B cell (primary cell): ENCODE results near the gene JMJD1C. TPM values are rescaled to one million over a fixed set of nuclear protein-coding genes. Genes with fewer than 3 reads are reported as not detected.
A peak's percentile ranks its signal among the peaks of the same experiment; 100 is the strongest.

Experiments used
- ATAC-seq: fragments of 200-7000 bp; cut with Tn5 transposase; one replicate; pipeline ENCODE4 v1.10.0; 2021; ENCODE audit warnings: low read depth, mild to moderate bottlenecking, moderate number of reproducible peaks, moderate library complexity
- CTCF ChIA-PET: fragments of 350-600 bp; sonication (Branson Sonifier 250); formaldehyde crosslinking; loops from one replicate; lab custom pipeline; 2021; ENCODE audit warnings: antibody characterized with exemption, inconsistent platforms; lab: Charles Lee
- POLR2A ChIA-PET: fragments of 350-600 bp; sonication (Branson Sonifier 250); formaldehyde crosslinking; loops from one replicate; lab custom pipeline; 2021; ENCODE audit warnings: antibody characterized with exemption; lab: Charles Lee
- DNase-seq: peaks from one replicate; pipeline ENCODE4 v3.0.0; 2013
- H2AFZ ChIP-seq: 2 replicates; pipeline ENCODE4 v1.6.1; 2012; ENCODE audit warnings: mild to moderate bottlenecking, low read depth, low read length; ENCODE audit not compliant: insufficient read depth, poor library complexity, severe bottlenecking
- H3K27ac ChIP-seq, 2 donors: 1 replicate in 1 of 2; 2 replicates in 1 of 2; pipeline ENCODE4 v1.5.1; 2012 to 2013; ENCODE audit warnings: low read length in 2 of 2, mild to moderate bottlenecking in 2 of 2, moderate library complexity in 1 of 2
- H3K27me3 ChIP-seq, 4 experiments: fragments of 200-600 bp in 1 of 4; sonication (generic) in 1 of 4; replicated peaks in 1 of 4; 1 replicate in 2 of 4; 2 replicates in 2 of 4; pipeline versions ENCODE4 v1.6.1 to v1.7.0; 2013 to 2016; ENCODE audit warnings: low read length in 3 of 4, mild to moderate bottlenecking in 2 of 4, mixed read lengths in 1 of 4, moderate library complexity in 1 of 4; ENCODE audit not compliant: insufficient read depth in 4 of 4, control insufficient read depth in 3 of 4; ENCODE audit errors: control extremely low read depth in 1 of 4
- H3K36me3 ChIP-seq, 2 experiments: replicated peaks in 1 of 2; 1 replicate in 1 of 2; 2 replicates in 1 of 2; pipeline versions ENCODE4 v1.6.1 to v1.7.1; 2013; ENCODE audit warnings: low read length in 1 of 2; ENCODE audit not compliant: insufficient read depth in 2 of 2, control insufficient read depth in 1 of 2; ENCODE audit errors: control extremely low read depth in 1 of 2, extremely low read depth in 1 of 2
- H3K4me1 ChIP-seq, 2 donors: fragments of 200-600 bp in 1 of 2; sonication (generic) in 1 of 2; 1 replicate in 1 of 2; 2 replicates in 1 of 2; pipeline versions ENCODE4 v1.5.1 to v1.6.1; 2013 to 2017; ENCODE audit warnings: low read length in 2 of 2; ENCODE audit not compliant: control insufficient read depth in 2 of 2, insufficient read depth in 2 of 2
- H3K4me2 ChIP-seq: replicated peaks from 2 replicates; pipeline ENCODE3; 2012; ENCODE audit warnings: mild to moderate bottlenecking, low read depth, low read length; ENCODE audit not compliant: poor library complexity, severe bottlenecking
- H3K4me3 ChIP-seq, 5 experiments: fragments of 200-600 bp in 1 of 5; sonication (generic) in 1 of 5; 1 replicate in 3 of 5; 2 replicates in 2 of 5; pipeline versions ENCODE4 v1.5.1 to v1.7.0; 2011 to 2016; ENCODE audit warnings: low read length in 4 of 5, mild to moderate bottlenecking in 4 of 5, low read depth in 2 of 5, control low read depth in 1 of 5, moderate library complexity in 1 of 5; ENCODE audit not compliant: insufficient read depth in 1 of 5; ENCODE audit errors: control extremely low read depth in 1 of 5, extremely low read depth in 1 of 5
- H3K79me2 ChIP-seq: fragments of 200-600 bp; sonication (generic); one replicate; pipeline ENCODE4 v1.6.0; 2016; ENCODE audit warnings: low read length; ENCODE audit not compliant: control insufficient read depth, insufficient read depth
- H3K9ac ChIP-seq: fragments of 200-600 bp; sonication (generic); 2 replicates; pipeline ENCODE4 v1.6.1; 2017; ENCODE audit warnings: mild to moderate bottlenecking, low read length, moderate library complexity
- H3K9me3 ChIP-seq, 3 donors: one replicate each; pipeline versions ENCODE4 v1.6.1 to v1.7.1; 2013; ENCODE audit warnings: low read length in 2 of 3; ENCODE audit not compliant: control insufficient read depth in 2 of 3, insufficient read depth in 1 of 3; ENCODE audit errors: control extremely low read depth in 1 of 3
- H4K20me1 ChIP-seq: 2 replicates; pipeline ENCODE4 v1.6.0; 2012; ENCODE audit warnings: mild to moderate bottlenecking, low read length; ENCODE audit not compliant: insufficient read depth, control insufficient read depth, poor library complexity, severe bottlenecking
- H3K27ac Mint-ChIP-seq: one replicate; pipeline ENCODE4 v1.8.0; 2021; ENCODE audit warnings: mixed read lengths
- H3K27me3 Mint-ChIP-seq: one replicate; pipeline ENCODE4 v1.8.0; 2021; ENCODE audit warnings: mixed read lengths
- H3K4me1 Mint-ChIP-seq: one replicate; pipeline ENCODE4 v1.8.0; 2021; ENCODE audit warnings: mixed read lengths
- H3K4me3 Mint-ChIP-seq: one replicate; pipeline ENCODE4 v1.8.0; 2021; ENCODE audit warnings: mixed read lengths
- H3K9me3 Mint-ChIP-seq: one replicate; pipeline ENCODE4 v1.8.0; 2022; ENCODE audit warnings: mixed read lengths; ENCODE audit not compliant: insufficient read depth
- EZH2 ChIP-seq: IDR thresholded peaks from 2 replicates; pipeline ENCODE4 v1.6.1; 2012; ENCODE audit warnings: borderline replicate concordance, low read depth, mild to moderate bottlenecking, moderate library complexity, low read length; ENCODE audit not compliant: insufficient read depth, poor library complexity, severe bottlenecking
- WGBS: methylation state at CpG from one replicate; pipeline ENCODE4 v1.1.5; 2013; ENCODE audit warnings: missing lambda C conversion rate; ENCODE audit not compliant: insufficient coverage; 5-methylcytosine and 5-hydroxymethylcytosine counted together
- intact Hi-C: fragments of 100-400 bp; cut with micrococcal nuclease; formaldehyde crosslinking; loops from one replicate; pipeline ENCODE4 v1.10.0; 2022
- polyA plus RNA-seq: library from polyadenylated mRNA; depleted of rRNA; stranded (reverse); fragments of >200 nt; gene quantifications from 2 replicates; pipeline ENCODE4 v1.2.3, GENCODE V29; 2012
- total RNA-seq, 2 donors: library from RNA; stranded (reverse); fragments of 120-200 nt in 1 of 2; gene quantifications; 1 replicate in 1 of 2; 2 replicates in 1 of 2; pipeline versions ENCODE4 v1.2.3 to v1.2.4, GENCODE V29; 2013 to 2022
- TF ChIP-seq, protein P1 (sequence below): fragments of 200-600 bp; IDR thresholded peaks from one replicate; pipeline ENCODE4 v1.8.0; 2022; ENCODE audit warnings: antibody characterized with exemption, mild to moderate bottlenecking

JMJD1C gene
- total and polyA plus RNA-seq, 2 donors (not counting 1 experiment from before 2014, with no cell fraction given), result 81.8 to 235 TPM

GRCh38 chr10:63280386-63280785 is 185.4 kb downstream of the JMJD1C start:
- intact Hi-C loops, result no loop called here
- no peaks in the 10 kb centered on the region for H4K20me1 ChIP-seq
- H3K4me1 Mint-ChIP-seq, result peaks cover 8% of the 10 kb centered on the region
- no peaks in the 10 kb centered on the region for H3K36me3 ChIP-seq
- H3K9me3 Mint-ChIP-seq, result no peaks in the 10 kb centered on the region
- TF ChIP-seq EZH2, result no peak
- TF ChIP-seq, protein P1, sequence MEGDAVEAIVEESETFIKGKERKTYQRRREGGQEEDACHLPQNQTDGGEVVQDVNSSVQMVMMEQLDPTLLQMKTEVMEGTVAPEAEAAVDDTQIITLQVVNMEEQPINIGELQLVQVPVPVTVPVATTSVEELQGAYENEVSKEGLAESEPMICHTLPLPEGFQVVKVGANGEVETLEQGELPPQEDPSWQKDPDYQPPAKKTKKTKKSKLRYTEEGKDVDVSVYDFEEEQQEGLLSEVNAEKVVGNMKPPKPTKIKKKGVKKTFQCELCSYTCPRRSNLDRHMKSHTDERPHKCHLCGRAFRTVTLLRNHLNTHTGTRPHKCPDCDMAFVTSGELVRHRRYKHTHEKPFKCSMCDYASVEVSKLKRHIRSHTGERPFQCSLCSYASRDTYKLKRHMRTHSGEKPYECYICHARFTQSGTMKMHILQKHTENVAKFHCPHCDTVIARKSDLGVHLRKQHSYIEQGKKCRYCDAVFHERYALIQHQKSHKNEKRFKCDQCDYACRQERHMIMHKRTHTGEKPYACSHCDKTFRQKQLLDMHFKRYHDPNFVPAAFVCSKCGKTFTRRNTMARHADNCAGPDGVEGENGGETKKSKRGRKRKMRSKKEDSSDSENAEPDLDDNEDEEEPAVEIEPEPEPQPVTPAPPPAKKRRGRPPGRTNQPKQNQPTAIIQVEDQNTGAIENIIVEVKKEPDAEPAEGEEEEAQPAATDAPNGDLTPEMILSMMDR, result no peak
- no peak overlapping the region for H3K4me3 Mint-ChIP-seq
- H3K27me3 Mint-ChIP-seq, result no peaks in the 10 kb centered on the region
- no peaks in the 10 kb centered on the region for H3K4me1 ChIP-seq
- H3K9me3 ChIP-seq, result no peaks in the 10 kb centered on the region
- H3K4me3 ChIP-seq, result no peak overlapping the region
- H3K27me3 ChIP-seq, result no peaks in the 10 kb centered on the region
- no peak overlapping the region for H3K4me2 ChIP-seq
- H3K9ac ChIP-seq, result no peak overlapping the region
- DNase-seq, result no peak
- no peak overlapping the region for H2AFZ ChIP-seq
- ATAC-seq, result no peak
- WGBS, result 100% methylated on average over 4 of the region's 6 CpGs
- POLR2A ChIA-PET, result no interaction called here
- H3K27ac Mint-ChIP-seq, result no peak overlapping the region
- CTCF ChIA-PET, result no interaction called here
- H3K27ac ChIP-seq, result no peak overlapping the region
- H3K79me2 ChIP-seq, result peaks cover 48% of the 10 kb centered on the region

DNA sequence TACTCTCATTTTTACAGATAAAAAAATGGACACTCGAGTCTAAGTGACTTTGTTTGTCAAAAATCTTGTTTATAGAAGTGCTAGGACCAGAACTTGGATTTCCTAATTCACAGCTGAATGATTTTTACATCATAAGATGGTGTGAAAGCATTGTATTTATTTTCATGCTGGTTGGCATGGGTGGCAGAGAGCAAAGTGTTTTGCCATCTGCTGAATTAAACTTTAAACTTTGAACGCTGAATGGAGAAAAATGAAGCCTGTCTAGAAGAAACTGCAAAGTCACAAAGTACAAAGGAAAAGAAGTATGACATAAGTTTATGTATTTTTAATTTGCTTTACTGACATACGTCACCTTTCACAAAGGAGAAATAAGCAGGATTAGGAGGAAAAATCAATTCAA is 190.7 kb downstream of the JMJD1C start:
- Histone ChIP-seq H3K4me3 (no peak overlapping the region), H3K4me1 (peaks cover 24 to 27% of the 10 kb centered on the region in 2 donors), H4K20me1 (no peaks in the 10 kb centered on the region), H3K79me2 (peaks cover 82% of the 10 kb centered on the region), H3K36me3 (no peaks in the 10 kb centered on the region), H3K9ac (no peak overlapping the region), H3K27me3 (no peaks in the 10 kb centered on the region), H3K9me3 (no peaks in the 10 kb centered on the region), H3K27ac (peak overlapping the region; percentile 69 to 100), H3K4me2 (no peak overlapping the region), H2AFZ (no peak overlapping the region)
- H3K4me3 Mint-ChIP-seq, result no peak overlapping the region
- no peaks in the 10 kb centered on the region for H3K9me3 Mint-ChIP-seq
- no CpG with 5 or more reads among the region's 3 CpGs for WGBS
- TF ChIP-seq EZH2, result no peak
- CTCF ChIA-PET, result no interaction called here
- DNase-seq, result no peak
- peak overlapping the region; percentile 37 for H3K27ac Mint-ChIP-seq
- no peaks in the 10 kb centered on the region for H3K27me3 Mint-ChIP-seq
- POLR2A ChIA-PET, result no interaction called here
- intact Hi-C loops, result no loop called here
- ATAC-seq, result no peak
- peaks cover 37% of the 10 kb centered on the region for H3K4me1 Mint-ChIP-seq
